GM12872 (cell line): ENCODE measurements around the gene RBM5.

Source experiments
- CTCF ChIP-seq: IDR thresholded peaks from 3 replicates; pipeline ENCODE4 v1.5.1; 2011; ENCODE audit warnings: low read depth, mild to moderate bottlenecking, low read length, moderate library complexity; ENCODE audit not compliant: insufficient read depth

Gene RBM5

GRCh38 chr3:50153782-50154475 is 65.2 kb downstream of the RBM5 start:
- TF ChIP-seq CTCF = no peak

GRCh38 chr3:50154476-50154839 is 65.7 kb downstream of the RBM5 start:
- peak; percentile 35; the same call in 1 of the 3 replicates for TF ChIP-seq CTCF

- TF ChIP-seq CTCF = no peak; the same call in 2 of the 3 replicates
Observed at GRCh38 chr3:50154840-50155490, 66.2 kb downstream of the RBM5 start, which contains the start of gene SEMA3F. Gene SEMA3F, plus strand, starts transcription at chr3:50155324. Its CDS starts 4,299 bp downstream, at chr3:50159623.

- no peak for TF ChIP-seq CTCF
Observed at GRCh38 chr3:50155491-50155878, 66.8 kb downstream of the RBM5 start.

GRCh38 chr3:50155891-50156290 is 67.2 kb downstream of the RBM5 start:
- no peak for TF ChIP-seq CTCF

GRCh38 chr3:50156549-50157493 is 68.1 kb downstream of the RBM5 start:
- TF ChIP-seq CTCF = no peak
